HL-60 (cell line): ENCODE results near the gene PTPRK.

Source experiments
- CTCF ChIP-seq: IDR thresholded peaks from one replicate; pipeline ENCODE4 v1.5.1; 2011; ENCODE audit warnings: low read length, control low read depth, inconsistent platforms; ENCODE audit not compliant: insufficient read depth
- GABPA ChIP-seq: IDR thresholded peaks from 2 replicates; pipeline ENCODE4 v1.6.1; 2012; ENCODE audit warnings: low read depth
- POLR2AphosphoS5 ChIP-seq: IDR thresholded peaks from 2 replicates; pipeline ENCODE4 v1.6.1; 2012; ENCODE audit warnings: low read depth
- SPI1 ChIP-seq: IDR thresholded peaks from 2 replicates; pipeline ENCODE4 v1.6.1; 2012; ENCODE audit warnings: low read depth, mild to moderate bottlenecking, borderline replicate concordance

GRCh38 chr6:128403618-128404444, 116.6 kb downstream of the PTPRK start:
- TF ChIP-seq CTCF (no peak), GABPA (no peak), POLR2AphosphoS5 (no peak), SPI1 (no peak)
